NCI-H82 treated with DMSO at 0.1 percent for 48 hours (cell line): ENCODE data around the gene SLC22A16.

Source experiments
- DNase-seq: peaks from one replicate; lab custom pipeline; 2025; ENCODE audit not compliant: unreplicated experiment; lab: John Stamatoyannopoulos, UW

The SLC22A16 gene

DNA sequence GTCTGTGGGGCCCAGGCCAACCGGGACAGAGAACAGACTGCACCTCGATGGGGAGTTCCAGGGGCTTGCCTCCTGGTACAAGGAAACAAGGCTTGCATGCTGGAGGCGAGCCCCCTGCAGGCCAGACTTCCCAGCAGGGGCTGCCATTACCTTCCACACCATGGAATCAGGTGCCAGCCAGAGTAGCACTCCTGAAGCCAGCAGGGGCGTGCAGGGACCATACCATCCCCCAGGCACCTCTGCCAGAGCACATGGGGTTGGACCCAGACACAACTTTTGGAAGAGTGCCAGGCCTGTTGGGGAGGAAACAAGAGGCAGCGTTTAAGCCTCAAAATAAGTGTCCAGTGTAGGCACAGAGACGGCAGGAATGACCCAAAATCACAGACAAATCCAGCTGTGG, 67.5 kb downstream of the SLC22A16 start:
- no peak for DNase-seq

DNA sequence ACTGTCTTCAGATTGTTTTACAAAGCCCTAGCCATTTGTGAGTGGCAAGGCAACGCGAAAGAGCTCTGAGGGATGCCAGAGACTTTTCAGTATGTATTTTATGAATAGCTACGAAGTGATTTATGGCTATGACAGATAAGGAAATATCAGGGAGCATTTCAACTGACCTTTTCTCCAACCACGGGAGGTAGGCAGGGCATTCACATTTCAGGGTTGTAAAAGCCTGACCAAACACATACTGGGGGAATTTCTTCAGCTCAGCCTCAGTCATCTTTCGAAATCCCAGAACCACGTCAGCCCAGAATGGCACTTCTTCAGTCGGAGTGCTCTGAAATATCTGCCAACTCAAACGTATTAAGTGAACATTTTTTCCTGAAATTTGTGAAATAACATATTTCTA, 71.8 kb downstream of the SLC22A16 start:
- no peak for DNase-seq

DNA sequence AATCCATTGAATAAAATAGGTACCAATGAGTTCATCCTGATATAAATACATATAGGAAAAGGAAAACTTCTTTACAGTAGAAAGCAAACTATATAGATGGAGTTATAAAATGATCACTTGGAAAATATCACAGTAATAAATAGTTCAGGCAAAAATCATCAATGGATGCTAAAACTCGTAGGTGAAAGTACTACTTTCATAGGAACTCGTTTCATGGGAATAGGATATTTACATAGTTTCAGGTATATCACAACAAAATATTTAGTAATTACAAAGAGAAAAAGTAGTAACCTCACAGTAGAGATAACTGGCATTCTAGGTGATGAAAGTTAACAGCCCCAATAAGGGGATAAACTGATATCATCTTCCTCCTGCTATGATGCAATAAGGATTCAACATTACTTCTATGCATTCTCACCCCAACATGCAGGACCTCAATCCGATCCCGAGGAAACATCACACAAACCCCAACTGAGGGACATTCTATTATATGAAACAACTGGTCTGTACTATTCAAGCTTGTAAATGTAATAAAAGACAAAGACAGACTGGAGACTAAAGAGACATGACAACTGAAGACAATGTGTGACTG, 74.7 kb downstream of the SLC22A16 start:
- DNase-seq, result no peak

DNA sequence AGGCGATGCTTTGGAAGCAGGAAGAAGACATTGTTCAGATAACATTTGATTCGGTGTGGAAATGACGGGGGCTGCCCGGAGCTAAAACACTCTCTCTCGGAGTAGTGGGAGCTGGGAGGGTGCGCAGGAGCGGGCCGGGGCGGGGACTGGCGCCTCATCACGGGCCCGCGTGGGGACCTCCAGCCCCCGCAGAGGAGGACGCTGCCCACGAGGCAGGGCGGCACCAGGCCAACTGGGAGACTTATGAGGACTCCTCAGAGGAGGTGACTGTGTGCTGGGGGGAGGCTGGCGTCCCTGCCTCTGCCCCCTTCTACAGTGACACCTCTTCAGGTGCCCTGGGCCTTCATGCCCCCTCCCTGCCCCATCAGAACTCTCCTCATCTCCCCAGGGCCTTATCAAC, 76.2 kb downstream of the SLC22A16 start:
- no peak for DNase-seq

DNA sequence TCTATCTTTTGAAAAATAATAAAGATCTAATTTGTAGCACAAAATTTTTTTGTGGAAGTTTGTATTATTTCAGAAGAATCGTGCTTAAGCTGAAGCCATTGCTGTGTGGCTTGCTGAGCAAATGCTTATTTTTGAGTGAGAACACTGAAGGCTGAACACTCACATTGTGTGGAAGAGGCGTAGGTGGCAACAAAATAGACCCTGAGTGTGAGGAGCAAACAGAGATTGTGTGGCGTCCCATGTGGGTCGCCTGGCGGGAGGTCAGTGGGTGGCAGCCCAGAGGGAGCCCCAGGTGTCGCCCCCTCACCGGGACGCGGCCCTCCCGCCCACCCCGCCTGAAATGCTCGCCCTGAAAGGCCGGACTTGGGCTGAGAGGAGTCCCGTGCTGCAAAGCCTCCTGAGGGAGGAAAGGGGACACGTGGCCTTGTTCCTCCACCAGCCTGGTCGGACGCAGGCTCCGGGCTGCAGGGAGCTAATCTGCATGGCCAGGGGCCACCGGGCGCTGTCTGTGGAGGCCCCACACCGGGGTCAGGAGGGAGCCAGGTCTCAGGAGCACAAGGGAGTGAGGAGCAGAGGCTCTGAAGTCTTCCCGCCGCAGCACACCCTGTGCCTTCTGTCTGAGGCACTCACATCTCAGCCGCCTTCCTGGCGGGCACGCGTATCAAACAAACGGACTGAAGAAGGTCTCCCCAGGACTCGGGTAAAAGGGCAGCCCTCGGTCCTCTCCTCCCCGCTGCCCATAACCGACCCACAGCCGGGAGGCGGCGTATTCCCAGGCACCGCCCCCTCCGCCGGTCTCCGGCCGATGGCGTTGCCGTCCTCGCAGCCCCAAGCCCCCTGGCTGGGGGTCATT, 77.0 kb downstream of the SLC22A16 start:
- DNase-seq, result no peak

DNA sequence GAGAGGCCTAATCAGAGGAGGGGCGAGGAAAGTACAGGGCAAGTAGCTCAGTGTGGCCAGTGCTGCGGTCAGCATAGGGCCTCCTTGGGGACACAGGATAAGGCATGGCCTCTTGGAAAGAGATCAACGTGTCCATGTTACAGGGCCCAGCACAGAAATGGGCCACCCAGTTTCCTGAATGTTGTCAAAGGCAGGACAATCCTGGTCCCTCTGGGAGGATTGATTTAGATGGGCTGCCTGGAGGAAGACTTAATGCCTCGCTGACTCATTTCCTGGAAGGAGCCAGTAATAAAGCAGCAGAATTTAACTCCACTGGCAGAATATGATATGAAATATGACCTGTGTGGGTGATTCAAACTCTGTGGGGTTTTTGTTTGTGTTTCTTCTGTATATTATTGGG, 77.6 kb downstream of the SLC22A16 start:
- no peak for DNase-seq

DNA sequence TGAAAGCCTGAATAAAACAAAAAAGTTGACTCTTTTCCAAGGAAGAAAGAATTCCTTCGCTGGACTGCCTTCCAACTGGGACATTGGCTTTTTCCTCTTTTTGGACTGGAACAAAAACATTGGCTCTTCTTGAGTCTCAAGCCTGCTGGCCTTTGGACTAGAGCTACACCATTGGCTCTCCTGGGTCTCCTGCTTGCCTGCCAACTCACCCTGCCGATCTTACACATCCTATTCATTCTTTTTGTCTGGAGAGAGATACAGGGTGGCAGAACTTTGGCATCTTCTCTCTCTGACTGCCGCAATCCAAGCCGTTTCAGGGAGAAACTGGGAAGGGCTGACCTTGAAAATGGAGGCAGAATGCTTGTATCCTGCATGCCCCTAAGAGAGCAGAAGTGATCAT, 81.2 kb downstream of the SLC22A16 start:
- no peak for DNase-seq

DNA sequence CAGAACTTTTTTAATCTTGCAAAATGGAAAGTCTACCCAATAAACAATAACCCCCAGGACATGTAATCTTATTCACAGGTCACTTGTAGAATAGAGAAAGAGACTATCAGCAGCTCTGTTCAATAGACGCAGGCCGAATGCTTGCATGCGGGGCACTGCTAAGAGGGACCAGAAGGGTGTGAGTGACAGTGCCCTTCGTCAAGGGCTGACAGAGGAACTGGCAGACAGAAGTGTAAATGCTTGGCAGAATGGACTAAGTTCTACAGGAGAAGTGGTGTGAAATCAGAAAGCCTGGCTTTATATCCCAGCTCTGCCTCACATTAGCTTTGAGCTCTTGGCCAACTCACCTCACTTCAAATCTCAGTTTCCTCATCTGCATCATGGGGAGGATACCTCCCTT, 82.0 kb downstream of the SLC22A16 start:
- DNase-seq, result no peak

DNA sequence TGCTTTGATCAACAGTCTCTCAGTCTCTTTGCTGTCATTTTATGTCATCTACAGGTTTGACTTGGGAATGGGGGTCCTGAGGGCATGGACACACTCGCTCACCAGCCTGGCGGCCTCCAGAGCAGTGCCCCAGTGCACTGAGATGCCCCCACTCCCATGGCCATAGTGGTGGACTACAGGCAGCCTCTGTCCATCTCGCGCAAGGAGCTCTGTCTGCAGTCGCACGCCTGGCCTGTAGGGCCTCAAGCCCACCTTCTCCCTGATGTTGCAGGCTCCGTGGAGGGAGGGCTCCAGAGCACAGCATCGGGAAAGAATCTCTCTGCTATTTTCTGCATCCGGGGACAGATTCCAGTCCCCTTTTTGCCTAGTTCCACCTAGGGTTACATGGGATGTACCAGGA, 83.7 kb downstream of the SLC22A16 start:
- no peak for DNase-seq

DNA sequence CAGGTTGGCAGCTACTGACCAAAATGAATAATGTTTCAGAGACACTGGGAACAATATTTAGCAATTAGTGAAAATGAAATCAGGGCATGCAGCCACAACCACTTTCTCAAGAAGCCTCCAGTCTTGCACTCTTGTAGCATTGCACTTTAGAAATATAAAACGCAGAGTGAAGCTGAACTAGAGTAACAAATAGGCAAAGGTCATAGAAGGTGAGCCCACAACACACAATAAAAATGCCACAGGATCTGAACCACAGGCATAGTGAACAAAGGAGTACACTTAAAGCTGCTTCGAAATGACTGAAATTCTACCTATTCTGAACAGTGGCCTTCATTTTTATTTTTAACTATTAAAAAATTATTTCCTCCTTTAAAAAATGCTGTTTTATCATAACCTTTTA, 86.0 kb downstream of the SLC22A16 start:
- DNase-seq, result no peak

DNA sequence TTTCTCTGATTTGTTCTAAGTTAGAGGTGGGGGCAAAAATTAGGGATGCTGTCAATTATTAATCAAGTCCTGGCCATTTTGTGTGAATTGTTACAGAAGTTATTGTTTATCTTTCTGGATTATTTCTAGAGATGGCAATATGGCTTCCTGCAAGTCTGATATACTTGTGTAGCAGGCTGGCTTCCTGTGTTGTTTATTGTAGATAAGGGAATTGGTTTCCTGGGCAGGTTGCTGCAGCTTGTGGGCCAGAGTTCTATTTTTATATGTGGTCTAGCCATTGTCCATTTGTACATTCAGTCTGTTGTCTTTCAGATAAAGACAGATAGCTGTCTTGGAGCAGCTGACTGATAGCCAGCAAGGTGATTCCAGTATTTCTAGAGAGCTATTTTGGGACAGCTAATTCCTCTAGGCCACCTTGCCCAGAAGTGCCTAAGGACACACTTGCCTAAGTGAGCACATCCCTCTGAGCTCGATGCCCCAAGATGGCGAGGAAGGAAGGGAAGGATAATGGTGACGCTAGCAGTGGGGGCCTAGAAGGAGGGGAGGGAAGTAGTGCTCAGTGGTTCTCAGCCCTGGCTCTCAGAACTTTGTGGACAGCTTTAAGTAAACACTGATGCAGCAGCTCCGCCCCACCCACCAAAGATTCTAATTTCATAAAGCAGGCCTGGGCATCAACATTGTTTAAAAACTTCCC, 86.6 kb downstream of the SLC22A16 start:
- no peak for DNase-seq

DNA sequence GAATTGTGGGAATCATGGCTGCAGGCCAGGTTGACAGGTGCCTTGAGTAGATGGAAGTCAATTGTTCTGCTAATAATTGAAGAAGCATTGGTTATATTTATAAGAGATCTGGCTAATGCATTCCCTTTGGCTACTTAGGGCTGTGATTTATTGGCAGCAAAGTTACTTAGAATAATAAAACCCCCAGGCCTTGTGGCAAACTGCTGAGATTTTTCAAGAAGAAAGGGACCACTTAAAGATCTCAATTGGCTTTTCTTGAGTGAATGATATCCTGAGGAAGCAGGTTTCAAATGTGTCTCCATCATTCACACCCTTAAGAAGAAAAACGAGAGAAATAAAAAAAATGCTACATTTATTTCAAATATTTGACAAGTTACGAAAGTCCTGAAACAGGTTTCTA, 88.4 kb downstream of the SLC22A16 start:
- no peak for DNase-seq

DNA sequence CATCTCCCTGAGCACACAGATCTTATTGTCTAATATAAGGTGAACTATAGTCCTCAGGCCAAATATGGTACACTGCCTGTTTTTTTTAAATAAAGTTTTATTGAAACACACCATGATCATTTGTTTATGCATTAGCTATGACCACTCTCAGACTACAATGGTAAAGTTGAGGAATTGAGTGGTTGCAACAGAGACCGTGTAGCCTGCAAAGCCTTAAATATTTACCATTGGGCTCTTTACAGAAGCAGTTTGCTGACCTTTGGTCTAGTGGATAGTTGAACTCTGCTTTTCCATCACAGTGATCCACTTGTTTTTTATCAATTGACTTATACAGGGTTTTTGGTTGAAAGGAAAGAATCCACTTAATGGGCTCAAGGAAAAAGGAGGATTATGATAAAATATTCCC, 91.0 kb downstream of the SLC22A16 start:
- DNase-seq, result no peak

DNA sequence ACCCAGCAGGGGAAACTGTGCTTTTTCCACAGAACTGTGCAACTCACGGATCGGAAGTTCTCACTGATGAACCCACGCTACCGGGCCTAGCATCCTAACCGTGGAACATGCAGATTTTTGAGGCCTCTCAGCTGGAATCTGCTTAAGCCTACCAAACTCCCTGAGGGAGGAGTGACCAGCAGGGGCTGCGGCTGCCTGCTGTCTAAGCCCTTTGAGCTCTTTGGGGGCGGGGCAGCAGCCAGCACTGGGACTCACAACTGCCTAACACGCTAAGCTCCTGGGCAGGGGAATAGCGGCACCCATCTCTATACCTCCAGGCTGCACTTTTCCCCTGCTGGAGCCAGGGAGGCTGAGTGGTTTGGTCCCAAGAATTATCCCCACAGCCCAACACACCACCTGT, 97.9 kb downstream of the SLC22A16 start:
- DNase-seq, result peak; percentile 84
